Effector CD4-positive, alpha-beta T cell (primary cell): Measurements from ENCODE around the gene FLNB.

Experiments used
- DNase-seq: peaks from one replicate; pipeline ENCODE4 v3.0.0-alpha.2; 2020

The FLNB gene

GRCh38 chr3:58058361-58059263 is 50.4 kb downstream of the FLNB start:
- no peak for DNase-seq

GRCh38 chr3:58059349-58060321 is 51.4 kb downstream of the FLNB start:
- DNase-seq, result no peak

- no peak for DNase-seq
Observed at GRCh38 chr3:58062472-58062871, 54.2 kb downstream of the FLNB start.

GRCh38 chr3:58063022-58063815 is 55.0 kb downstream of the FLNB start:
- no peak for DNase-seq

DNA sequence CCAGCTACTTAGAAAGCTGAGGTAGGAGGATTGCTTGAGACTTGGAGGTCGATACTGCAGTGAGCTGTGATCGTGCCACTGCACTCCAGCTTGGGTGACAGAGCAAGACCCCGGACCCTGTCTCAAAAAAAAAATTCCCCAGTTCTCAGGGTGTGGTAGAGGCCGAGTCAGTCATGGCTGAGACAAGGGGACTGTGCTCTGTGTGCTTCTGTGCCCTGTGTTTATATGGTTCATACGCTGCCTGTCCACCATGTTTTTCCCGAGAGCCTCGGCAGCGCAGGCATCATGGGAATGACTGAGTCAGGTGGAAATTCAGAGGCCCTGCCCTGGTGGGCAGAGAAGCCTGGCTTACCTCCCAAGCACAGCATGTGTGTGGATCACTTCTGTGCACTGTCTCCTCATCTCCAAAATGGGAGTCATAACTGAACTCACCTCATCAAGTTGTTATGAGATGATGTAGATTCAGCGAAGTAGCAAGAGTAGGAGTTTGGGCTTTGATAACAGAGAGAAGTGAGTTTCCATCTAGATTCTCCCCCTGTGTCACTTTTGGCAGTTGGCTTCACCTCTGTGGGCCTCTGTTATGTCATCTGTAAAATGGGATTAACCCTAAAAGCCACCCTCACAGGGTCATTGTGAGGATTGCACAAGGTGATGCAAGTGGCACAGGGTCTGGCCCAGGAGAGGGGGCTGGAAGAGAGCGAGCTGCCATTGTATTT is 56.9 kb downstream of the FLNB start:
- DNase-seq, result no peak

DNA sequence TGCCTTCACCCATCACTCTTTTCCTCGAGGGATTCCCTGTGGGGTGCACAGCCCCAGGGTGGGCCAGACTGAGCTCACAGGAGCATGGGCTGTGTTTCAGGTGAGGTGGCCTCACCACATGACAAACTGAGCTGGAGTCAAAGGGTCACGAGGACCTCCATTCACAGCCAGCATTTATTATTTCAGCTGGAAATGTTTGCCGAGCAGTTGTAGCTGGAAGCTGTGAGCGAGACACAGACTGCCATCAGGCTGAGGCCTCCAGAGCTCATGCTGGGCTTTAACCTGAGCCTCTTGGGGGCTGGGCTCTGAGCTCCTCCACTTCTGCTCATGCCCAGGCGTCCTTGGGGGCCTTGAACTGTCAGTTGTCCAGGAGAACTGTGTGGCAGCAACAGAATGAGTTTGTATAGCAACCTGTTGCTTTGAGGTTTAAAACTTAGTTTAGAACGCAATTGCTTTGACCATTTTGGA is 57.5 kb downstream of the FLNB start:
- no peak for DNase-seq

- no peak for DNase-seq
Observed at GRCh38 chr3:58066842-58067241, 58.6 kb downstream of the FLNB start.

- DNase-seq, result no peak
Observed at GRCh38 chr3:58068122-58068809, 60.0 kb downstream of the FLNB start.

GRCh38 chr3:58071480-58071971 is 63.3 kb downstream of the FLNB start:
- no peak for DNase-seq

- DNase-seq, result no peak
Observed at GRCh38 chr3:58072052-58072762, 64.0 kb downstream of the FLNB start.

DNA sequence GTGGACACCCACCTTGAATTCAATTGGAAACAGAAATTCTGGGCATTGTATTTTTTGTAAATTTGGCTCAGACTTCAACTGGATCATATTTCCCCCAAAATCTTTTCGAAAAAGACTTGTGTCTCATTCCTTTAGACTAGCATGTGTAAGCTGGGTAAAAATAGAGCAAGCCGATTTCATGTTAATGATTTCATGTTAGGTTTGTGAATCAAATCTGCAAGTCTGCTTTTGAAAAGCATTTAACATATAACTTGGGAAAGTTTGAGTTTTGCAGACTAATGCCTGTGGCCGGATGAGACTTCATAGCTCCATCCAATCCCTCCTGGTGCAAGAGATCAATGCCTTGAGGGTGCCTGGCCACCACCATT is 64.5 kb downstream of the FLNB start:
- no peak for DNase-seq

GRCh38 chr3:58073301-58074108 is 65.3 kb downstream of the FLNB start:
- DNase-seq, result no peak

GRCh38 chr3:58074116-58074715 is 66.0 kb downstream of the FLNB start:
- DNase-seq, result no peak

GRCh38 chr3:58074997-58075396 is 66.8 kb downstream of the FLNB start:
- DNase-seq, result no peak

- DNase-seq, result no peak
Observed at GRCh38 chr3:58077596-58078285, 69.5 kb downstream of the FLNB start.

DNA sequence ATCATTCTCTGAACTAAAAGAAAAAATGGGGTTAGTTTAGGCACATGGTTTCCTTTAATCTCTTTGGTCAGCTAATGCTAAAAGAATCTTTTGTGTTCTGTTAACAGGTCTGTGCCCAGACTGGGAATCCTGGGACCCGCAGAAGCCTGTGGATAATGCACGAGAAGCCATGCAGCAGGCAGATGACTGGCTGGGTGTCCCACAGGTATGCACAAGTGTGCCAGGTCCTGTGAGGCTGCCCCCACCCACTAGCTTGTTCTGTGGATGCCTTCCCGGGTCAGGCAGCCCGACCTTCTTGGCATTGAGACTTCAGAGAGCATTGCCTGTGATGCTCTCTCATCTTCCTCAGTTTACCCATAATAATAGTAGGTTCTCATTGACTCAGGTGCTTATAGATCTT is 70.4 kb downstream of the FLNB start:
- no peak for DNase-seq

DNA sequence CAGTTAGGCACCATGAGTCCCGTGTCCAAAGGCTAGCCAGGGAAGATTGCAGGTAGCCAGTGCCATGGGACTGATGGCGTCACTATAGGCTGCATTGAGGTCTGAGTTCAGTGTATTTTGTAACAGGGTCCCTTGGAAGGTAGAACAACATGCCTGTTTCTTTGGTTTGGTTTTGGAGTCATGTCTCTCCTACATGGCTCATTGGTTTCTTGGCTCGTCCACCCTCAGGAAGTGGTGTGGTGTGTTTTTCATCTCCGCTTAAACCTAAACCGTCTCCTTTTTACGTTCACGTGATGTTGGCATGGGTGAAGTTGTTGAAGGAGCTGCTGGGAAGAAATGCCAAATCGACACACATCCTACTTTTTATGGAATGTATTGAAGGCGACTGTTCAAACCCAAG is 71.6 kb downstream of the FLNB start:
- no peak for DNase-seq

DNA sequence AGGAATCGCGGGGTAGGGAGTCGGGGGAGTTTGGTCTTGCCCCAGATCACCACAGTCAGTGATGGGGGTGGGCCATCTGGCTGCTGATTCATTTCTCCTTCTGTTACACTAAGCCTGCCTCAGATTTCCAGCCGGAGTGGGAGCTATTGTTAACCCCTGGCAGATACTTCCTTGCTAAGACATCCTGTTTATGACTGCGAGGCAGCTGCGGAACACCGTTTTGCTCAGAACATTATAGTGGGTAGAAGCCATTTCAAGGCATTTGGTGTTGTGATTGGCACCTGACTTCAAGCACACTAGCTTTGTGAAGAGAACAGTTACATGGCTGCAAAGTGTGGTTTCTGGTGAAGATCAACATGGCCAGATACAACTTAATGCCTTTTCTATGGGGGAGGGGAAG is 73.8 kb downstream of the FLNB start:
- no peak for DNase-seq

DNA sequence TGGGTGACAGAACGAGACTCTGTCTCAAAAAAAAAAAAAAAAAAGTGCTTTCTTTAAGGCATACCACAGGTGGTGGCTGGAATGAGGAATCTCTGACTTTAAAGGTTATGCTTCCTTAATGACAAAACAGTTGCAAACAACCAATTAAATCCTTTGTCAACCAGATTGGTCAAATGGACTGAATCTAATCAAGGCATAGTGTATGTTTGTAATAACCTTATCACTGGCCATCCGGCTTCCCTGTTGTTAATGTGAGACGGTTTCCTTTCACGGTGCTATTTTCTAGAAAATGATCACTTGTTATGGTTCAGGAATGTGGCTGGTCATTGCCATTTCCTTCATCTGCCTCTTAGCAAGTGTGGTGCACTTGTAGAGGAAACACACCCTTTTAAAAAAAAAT is 75.9 kb downstream of the FLNB start:
- DNase-seq, result no peak
